Adipose tissue (tissue), 3 donors: ENCODE results near the gene C6. TPM values are rescaled to one million over a fixed set of nuclear protein-coding genes. Genes with fewer than 3 reads are reported as not detected.
"Not testable (repeated sequence)": the region's sequence is repeated elsewhere in the genome, so short reads cannot be mapped to it uniquely, and the experiment has no call there.

Source experiments
- H3K27ac ChIP-seq: one replicate; pipeline ENCODE4 v1.5.1; 2013; ENCODE audit warnings: low read depth, low read length
- WGBS, 3 donors: extraction: QIAGEN DNeasy Blood & Tissue Kit; methylation state at CpG; one replicate each; pipeline ENCODE4 v1.1.7; 2013; 5-methylcytosine and 5-hydroxymethylcytosine counted together
- polyA plus RNA-seq, 3 donors: library from polyadenylated mRNA; stranded (reverse); fragments of 200-250 nt; gene quantifications; one replicate each; pipeline ENCODE4 v1.2.3, GENCODE V29; 2013
- donor health status: healthy with polysubstance abuse.
- donor health status: Bipolar disorder and iron deficiency.
- donor health status: healthy.

Gene C6
- polyA plus RNA-seq, 3 donors: 10.2 to 28.5 (median 20.6) TPM

DNA sequence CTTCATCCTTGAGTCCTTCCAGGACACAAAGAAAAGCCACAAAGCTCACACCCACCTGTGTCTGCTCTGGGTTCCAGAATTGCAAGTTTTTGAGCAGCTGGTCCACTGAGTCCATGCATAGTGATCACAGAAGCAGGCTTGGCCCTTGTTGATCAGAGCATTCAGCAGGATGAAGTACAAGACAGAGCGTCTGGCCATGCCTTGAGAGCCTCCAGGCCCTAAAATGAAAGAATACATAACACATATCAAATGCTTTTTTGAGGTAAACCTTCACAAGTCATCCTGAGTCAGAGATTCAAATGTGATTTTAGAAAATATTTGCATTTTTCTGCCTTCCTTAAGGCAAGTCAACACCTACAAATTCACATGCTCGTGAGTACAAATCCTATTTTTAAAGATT is 10.3 kb downstream of the C6 start:
- 85 to 96% (median 91%) methylated on average over 2 of the region's 2 CpGs for WGBS, 3 donors
- H3K27ac ChIP-seq: no peak overlapping the region

GRCh38 chr5:41201082-41201772 is 12.1 kb downstream of the C6 start:
- H3K27ac ChIP-seq: no peak overlapping the region
- WGBS, 3 donors: 52 to 67% (median 64%) methylated on average over 1 of the region's 1 CpG

DNA sequence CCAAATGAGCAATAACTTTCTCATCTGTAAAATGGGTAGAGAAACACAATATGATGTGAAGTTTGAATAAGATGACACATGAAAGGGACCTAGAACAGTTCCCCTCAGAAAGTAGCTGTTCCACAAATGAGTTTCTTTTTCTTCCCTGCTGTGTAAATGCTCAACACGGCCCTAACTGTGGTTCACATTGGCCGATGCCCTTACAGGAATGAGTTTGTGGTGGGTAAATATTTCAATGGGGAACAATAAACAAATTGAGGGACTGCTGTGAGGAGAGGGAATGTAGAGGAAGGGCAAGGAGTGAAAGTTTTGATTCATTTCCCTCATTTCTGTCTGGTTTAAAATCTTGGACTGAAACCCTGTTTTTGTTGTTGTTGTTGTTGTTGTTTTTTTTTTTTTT is 12.8 kb downstream of the C6 start:
- 78 to 89% (median 87%) methylated on average over 2 of the region's 2 CpGs for WGBS, 3 donors
- no peak overlapping the region for H3K27ac ChIP-seq

DNA sequence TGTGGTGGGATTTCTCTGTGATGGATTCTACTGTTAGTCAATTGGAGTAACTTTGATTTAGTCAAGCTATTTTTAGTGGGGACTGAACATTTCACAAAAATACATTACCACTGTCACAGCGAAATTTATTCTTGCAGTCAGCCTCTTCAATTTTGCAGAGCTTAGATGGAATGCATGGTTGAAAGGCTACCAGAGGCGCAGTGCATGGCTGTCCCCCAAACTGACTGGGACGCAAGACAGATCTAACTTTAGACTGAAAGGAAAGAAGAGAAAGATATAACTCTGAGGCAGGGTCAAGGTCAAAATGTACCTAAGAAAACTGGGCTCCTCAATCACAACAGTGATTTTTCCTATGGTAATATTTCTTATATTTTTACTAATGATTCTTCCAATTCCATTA is 13.7 kb downstream of the C6 start:
- no peak overlapping the region for H3K27ac ChIP-seq
- 56 to 62% (median 60%) methylated on average over 3 of the region's 3 CpGs for WGBS, 3 donors

DNA sequence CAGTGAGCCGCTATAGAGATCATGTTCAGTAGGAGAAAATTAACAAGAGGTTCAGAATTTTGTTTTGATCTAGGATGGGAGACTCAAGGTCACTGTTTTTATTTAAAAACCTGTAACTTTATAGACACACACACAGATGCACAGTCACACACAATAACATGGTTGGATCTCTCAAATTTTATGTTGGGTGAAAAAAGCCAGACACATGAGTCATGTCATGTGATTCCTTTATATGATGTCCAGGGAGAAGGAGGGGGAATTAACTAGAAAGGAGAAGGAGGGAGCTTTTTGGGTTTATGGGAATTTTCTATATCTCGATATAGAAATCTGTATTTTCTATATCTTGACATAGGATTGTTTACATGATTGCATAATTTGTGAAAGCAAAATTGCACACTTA is 17.1 kb downstream of the C6 start:
- 94 to 99% (median 98%) methylated on average over 2 of the region's 2 CpGs for WGBS, 3 donors
- H3K27ac ChIP-seq: no peak overlapping the region

DNA sequence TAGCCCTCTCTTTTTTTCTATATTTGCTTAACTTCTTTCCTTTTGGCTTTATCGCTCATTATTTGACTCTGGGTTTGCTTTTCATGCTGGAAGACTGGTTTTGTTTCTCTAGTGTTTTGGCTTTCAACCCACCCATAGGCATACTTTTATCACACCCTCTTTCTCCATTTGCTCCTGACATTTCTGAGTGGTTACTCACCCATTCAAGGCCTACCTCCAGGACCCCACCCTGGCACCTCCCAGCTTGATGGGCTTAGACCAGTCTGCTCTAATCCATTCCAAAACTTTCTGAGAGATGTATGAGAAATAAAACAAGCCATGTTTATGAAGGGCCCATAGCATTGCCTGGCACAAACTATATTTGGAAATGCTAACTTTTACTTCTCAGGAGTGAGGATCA is 18.1 kb downstream of the C6 start:
- WGBS, 3 donors: 91 to 100% (median 95%) methylated on average over 1 of the region's 1 CpG
- H3K27ac ChIP-seq: no peak overlapping the region

DNA sequence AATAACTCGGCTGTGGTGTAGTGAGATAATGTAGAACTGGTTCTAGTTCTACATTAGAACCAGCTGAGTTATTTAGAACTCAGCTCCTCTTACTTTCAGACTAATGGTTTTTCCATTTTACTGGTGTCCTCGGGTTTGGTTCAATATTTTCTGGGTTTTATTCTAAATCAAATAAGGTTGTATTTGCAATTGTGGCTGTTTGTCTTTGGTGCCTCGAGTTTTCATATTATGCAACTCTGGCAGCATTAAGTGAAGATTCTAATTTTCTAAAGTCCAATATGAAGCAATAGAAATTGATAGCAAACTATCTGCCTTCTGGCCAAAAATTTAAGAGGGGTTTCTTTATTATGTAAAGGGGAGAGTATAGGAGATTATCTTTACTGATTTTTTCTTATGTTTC is 19.0 kb downstream of the C6 start:
- H3K27ac ChIP-seq: no peak overlapping the region
- 36 to 68% (median 67%) methylated on average over 3 of the region's 3 CpGs for WGBS, 3 donors

DNA sequence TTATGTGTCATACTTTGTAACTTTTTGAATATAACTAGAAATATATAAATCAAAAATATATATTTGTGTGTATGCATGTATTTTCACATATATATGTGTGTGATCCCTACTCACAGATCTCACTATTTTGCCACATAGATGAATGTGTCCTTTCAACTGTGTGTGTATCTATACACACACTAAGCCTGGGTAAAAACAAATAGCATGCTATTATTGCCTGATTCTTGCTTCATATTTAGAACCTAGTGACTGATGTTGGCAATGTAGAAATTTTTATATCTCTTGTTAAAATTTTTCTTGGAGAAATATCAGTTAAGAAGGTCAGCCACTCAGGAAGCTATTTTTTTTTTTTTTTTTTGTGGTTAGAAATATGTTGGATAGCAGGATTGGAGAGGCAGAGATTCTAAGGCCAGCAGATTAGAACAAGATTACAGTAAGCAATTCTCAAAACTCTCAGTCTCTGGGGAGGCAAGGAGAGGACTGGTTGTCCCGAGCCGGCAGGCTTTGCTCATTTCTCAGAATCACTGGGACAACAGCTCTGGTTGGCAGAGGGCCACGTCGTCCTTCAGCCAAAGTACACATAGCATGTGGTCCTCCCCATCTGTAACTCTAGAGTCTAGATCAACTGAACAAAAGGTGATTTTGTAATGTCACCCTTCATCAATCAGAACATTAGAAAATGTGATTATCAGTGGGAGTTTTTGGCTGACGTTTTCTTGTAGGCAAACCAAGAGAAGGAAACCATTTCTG is 19.7 kb downstream of the C6 start:
- H3K27ac ChIP-seq: no peak overlapping the region
- whole genome bisulfite sequencing, 3 donors: 10 to 36% (median 22%) methylated on average over 5 of the region's 5 CpGs

DNA sequence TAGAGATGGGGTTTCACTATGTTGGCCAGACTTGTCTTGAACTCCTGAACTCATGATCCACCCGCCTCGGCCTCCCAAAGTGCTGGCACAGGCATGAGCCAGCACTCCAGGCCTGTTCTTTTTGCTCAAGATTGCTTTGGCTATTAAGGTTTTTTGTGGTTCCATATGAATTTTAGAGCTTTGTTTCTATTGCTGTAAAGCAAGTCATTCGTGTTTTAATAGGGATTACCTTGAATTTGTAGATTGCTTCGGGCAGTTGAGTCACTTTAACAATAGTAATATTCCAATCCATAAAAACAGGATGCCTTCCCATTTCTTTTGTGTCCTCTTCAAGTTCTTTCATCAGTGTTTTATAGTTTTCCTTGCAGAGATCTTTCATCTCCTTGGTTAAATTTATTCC is 22.1 kb downstream of the C6 start:
- 83 to 96% (median 89%) methylated on average over 4 of the region's 4 CpGs for WGBS, 3 donors
- H3K27ac ChIP-seq: no peak overlapping the region

GRCh38 chr5:41186143-41186542 is 27.2 kb downstream of the C6 start:
- no peak overlapping the region for H3K27ac ChIP-seq
- 59 to 89% (median 68%) methylated on average over 1 of the region's 1 CpG for WGBS, 3 donors

GRCh38 chr5:41183331-41183730 is 30.0 kb downstream of the C6 start:
- H3K27ac ChIP-seq: not testable (repeated sequence)
- WGBS, 3 donors: 76 to 95% (median 78%) methylated on average over 1 of the region's 1 CpG

DNA sequence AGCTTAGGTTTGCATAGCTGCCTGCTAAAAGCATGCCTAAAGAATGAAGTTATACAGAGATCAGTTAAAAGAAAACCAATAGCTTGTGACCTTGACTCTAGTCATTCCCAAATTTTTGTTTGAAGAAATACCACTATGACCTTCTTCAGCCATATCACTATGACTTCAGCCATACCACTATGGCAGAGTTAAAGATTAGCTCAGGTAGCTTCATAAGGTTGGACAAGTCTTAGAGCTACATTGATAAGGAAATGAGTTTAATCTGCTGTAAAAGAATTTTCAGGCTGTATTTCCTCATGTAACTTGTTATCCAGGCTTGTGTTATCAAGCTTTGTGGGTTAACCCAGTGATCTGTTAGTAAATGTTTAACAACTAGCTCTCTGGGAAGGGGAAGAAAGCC is 30.7 kb downstream of the C6 start:
- H3K27ac ChIP-seq: no peak overlapping the region

GRCh38 chr5:41181691-41182564 is 31.4 kb downstream of the C6 start:
- WGBS, 3 donors: 50 to 62% (median 60%) methylated on average over 5 of the region's 5 CpGs
- no peak overlapping the region for H3K27ac ChIP-seq

DNA sequence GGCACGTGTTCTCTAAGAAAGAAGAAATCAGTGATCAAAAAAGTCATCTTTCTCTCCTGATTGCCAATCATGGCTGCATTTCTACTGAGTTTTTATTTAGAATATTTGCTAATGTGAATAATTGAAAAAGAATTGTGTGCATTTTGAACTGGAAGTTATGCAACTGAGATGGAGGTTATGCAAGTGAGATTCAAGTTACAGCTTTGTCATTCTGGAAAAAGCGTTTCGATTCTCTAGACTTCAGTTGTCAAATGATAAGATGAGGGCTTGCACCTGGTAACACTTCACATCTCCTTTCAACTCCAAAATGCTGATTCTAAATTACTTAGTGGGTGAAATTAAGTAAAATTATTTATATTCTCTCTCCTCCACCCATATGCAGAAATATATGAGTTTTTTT is 36.4 kb downstream of the C6 start:
- 58 to 71% (median 66%) methylated on average over 3 of the region's 3 CpGs for WGBS, 3 donors
- no peak overlapping the region for H3K27ac ChIP-seq

DNA sequence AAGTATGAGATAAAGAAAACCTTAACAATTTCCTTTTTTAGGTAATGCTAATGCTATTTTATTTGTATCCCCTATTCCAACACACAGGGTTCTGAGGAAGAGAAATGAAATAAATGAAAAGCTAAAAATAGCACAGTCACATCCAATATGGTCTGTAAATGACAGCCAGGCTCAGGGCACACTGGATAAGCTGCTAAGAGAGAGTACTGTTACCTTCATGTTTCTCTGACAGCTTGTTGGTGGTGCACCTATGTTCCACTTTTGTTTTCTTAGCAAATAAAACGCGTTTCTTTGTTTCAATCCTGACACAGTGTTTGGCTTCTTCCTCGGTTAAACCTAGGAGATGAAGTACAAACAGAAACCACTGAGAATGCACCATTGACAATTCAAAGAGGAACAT is 41.3 kb downstream of the C6 start:
- WGBS, 3 donors: 37 to 92% (median 84%) methylated on average over 3 of the region's 3 CpGs
- no peak overlapping the region for H3K27ac ChIP-seq

DNA sequence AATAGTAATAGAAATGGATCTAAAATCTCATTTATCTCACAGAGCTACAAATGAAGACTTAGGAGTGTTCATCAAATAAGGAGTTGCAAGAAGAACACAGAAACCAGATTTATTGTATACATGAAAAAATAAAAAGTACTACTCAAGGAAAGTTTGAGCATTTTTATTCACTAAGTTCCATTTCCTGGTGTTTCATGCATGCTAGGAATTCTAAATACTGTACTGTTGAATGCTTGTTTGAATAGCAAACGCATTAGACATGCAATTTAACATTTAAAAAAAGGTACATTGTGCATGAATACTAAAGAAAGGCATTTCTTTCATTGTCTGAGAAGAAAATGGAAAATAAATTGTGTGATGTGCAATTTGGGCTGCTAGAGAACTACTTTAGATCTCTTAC is 52.1 kb downstream of the C6 start:
- H3K27ac ChIP-seq: no peak overlapping the region
- 62 to 83% (median 80%) methylated on average over 1 of the region's 1 CpG for WGBS, 3 donors

- H3K27ac ChIP-seq: no peak overlapping the region
- 63 to 82% (median 80%) methylated on average over 5 of the region's 5 CpGs for WGBS, 3 donors
These were observed 55.9 kb downstream of the C6 start for GRCh38 chr5:41157272-41157894.

GRCh38 chr5:41156739-41157138 is 56.6 kb downstream of the C6 start:
- no peak overlapping the region for H3K27ac ChIP-seq

DNA sequence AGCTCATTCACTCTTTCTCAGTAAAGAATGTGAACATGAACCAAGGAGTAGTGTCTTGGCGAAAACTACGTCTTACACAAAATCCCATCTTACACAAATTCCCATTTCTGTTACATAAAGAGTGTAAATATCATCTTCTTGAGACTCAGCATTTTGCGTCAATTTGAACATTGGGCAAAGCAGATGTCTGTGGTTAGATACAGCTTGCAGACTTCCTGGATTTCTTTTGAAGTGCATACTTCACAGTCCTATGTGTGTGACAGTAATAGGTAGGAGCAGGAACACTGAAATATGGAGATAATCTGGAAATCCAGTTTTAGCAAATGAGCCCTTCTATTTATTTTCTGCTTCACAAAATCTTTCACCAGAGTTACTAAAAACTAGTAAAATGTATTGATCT is 58.8 kb downstream of the C6 start:
- WGBS, 3 donors: 78 to 91% (median 78%) methylated on average over 3 of the region's 3 CpGs
- no peak overlapping the region for H3K27ac ChIP-seq
